ENCODE measurements around the gene HHAT. TPM values are rescaled to one million over a fixed set of nuclear protein-coding genes. Genes with fewer than 3 reads are reported as not detected.

The HHAT gene
- total RNA-seq, 1 experiment from 2014 or later = 3.0 TPM

DNA sequence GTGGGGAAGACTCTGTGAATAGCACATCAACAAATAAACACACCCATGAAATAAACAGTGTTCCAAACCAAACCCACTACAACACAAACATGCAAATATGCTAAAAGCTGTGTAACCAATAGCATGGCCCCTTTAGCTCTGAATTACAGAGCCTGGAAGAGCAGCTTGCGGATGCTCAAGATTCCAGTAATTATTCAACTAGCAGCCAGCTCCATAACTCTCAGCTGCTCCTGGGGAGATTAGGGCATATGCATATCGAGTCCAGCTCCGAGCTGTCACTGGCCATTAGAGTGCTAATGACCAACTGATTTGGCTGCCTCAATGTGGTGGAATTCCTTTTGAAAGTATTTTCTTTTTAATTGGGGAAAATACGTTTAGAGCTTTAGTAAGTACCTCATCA is 207.1 kb downstream of the HHAT start:
- BruUV-seq (replicated peaks) = no TSS peak
- no peaks in the 10 kb centered on the region for H3K9me3 ChIP-seq (ENCODE audit: low read depth, low read length, poor library complexity, severe bottlenecking)
- peaks cover 10% of the 10 kb centered on the region for H3K27me3 ChIP-seq (replicated peaks; ENCODE audit: insufficient read depth, low read depth, low read length, poor library complexity)
- no peak for DNase-seq (ENCODE audit: low spot score)
- ChIA-PET CTCF (no interaction called here), POLR2A (ENCODE audit: low non-redundant PET) (no interaction called here)
- intact Hi-C loops (cut with micrococcal nuclease; ENCODE audit: unreplicated experiment) = no loop called here
- no peak for TF ChIP-seq EZH2 (IDR thresholded peaks at IDR 0.05; ENCODE audit: borderline replicate concordance, low read depth, low read length, poor library complexity, severe bottlenecking)
- TF ChIP-seq CTCF (conservative IDR thresholded peaks at IDR 0.05; ENCODE audit: low read depth, low read length) = no peak
- no peak overlapping the region for H3K4me3 ChIP-seq (ENCODE audit: low read depth, low read length, poor library complexity, severe bottlenecking)
- no peaks in the 10 kb centered on the region for H3K36me3 ChIP-seq (ENCODE audit: insufficient read depth, low read length, poor library complexity, severe bottlenecking)
- H3K27ac ChIP-seq (ENCODE audit: low read depth, low read length, poor library complexity, severe bottlenecking) = no peak overlapping the region
- H3K4me1 ChIP-seq (ENCODE audit: insufficient read depth, low read length, poor library complexity, severe bottlenecking) = no peaks in the 10 kb centered on the region

GRCh38 chr1:210536254-210536961 is 207.7 kb downstream of the HHAT start:
- peaks cover 10% of the 10 kb centered on the region for H3K27me3 ChIP-seq (replicated peaks; ENCODE audit: insufficient read depth, low read depth, low read length, poor library complexity)
- H3K4me3 ChIP-seq (ENCODE audit: low read depth, low read length, poor library complexity, severe bottlenecking) = no peak overlapping the region
- no peaks in the 10 kb centered on the region for H3K4me1 ChIP-seq (ENCODE audit: insufficient read depth, low read length, poor library complexity, severe bottlenecking)
- no peak for TF ChIP-seq EZH2 (IDR thresholded peaks at IDR 0.05; ENCODE audit: borderline replicate concordance, low read depth, low read length, poor library complexity, severe bottlenecking)
- TF ChIP-seq CTCF (conservative IDR thresholded peaks at IDR 0.05; ENCODE audit: low read depth, low read length) = no peak
- no peaks in the 10 kb centered on the region for H3K9me3 ChIP-seq (ENCODE audit: low read depth, low read length, poor library complexity, severe bottlenecking)
- no TSS peak for BruUV-seq (replicated peaks)
- H3K27ac ChIP-seq (ENCODE audit: low read depth, low read length, poor library complexity, severe bottlenecking) = no peak overlapping the region
- intact Hi-C loops (cut with micrococcal nuclease; ENCODE audit: unreplicated experiment) = no loop called here
- ChIA-PET POLR2A (ENCODE audit: low non-redundant PET) (no interaction called here), CTCF (no interaction called here)
- no peak for DNase-seq (ENCODE audit: low spot score)
- H3K36me3 ChIP-seq (ENCODE audit: insufficient read depth, low read length, poor library complexity, severe bottlenecking) = no peaks in the 10 kb centered on the region

DNA sequence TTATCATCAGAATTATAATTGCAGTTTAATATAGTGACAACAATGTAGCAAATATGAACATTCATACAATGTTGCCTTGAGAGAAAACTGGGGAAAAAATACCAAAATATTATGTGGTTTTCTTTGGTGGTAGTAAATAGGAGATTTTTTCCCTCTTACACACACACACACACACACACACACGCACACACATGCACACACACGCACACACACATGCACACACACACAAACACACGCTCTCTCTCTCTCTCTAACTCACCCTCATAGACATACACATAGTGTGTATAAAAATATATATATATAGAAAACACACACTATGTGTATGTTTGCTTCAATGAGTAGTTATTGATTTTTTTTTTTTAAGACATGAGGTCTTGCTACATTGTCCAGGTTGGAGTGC is 211.6 kb downstream of the HHAT start:
- peaks cover 12% of the 10 kb centered on the region for H3K27me3 ChIP-seq (replicated peaks; ENCODE audit: insufficient read depth, low read depth, low read length, poor library complexity)
- no peaks in the 10 kb centered on the region for H3K4me1 ChIP-seq (ENCODE audit: insufficient read depth, low read length, poor library complexity, severe bottlenecking)
- POLR2A ChIA-PET (ENCODE audit: low non-redundant PET) = no interaction called here
- no peak overlapping the region for H3K4me3 ChIP-seq (ENCODE audit: low read depth, low read length, poor library complexity, severe bottlenecking)
- no TSS peak for BruUV-seq (replicated peaks)
- DNase-seq (ENCODE audit: low spot score) = no peak
- H3K36me3 ChIP-seq (ENCODE audit: insufficient read depth, low read length, poor library complexity, severe bottlenecking) = no peaks in the 10 kb centered on the region
- no peaks in the 10 kb centered on the region for H3K9me3 ChIP-seq (ENCODE audit: low read depth, low read length, poor library complexity, severe bottlenecking)
- CTCF ChIA-PET = no interaction called here
- TF ChIP-seq EZH2 (IDR thresholded peaks at IDR 0.05; ENCODE audit: borderline replicate concordance, low read depth, low read length, poor library complexity, severe bottlenecking) (no peak), CTCF (conservative IDR thresholded peaks at IDR 0.05; ENCODE audit: low read depth, low read length) (no peak)
- intact Hi-C loops (cut with micrococcal nuclease; ENCODE audit: unreplicated experiment) = no loop called here
- H3K27ac ChIP-seq (ENCODE audit: low read depth, low read length, poor library complexity, severe bottlenecking) = no peak overlapping the region
